Measurements from ENCODE around the gene FKRP. TPM values are rescaled to one million over a fixed set of nuclear protein-coding genes. Genes with fewer than 3 reads are reported as not detected.

Gene FKRP
- total and polyA plus RNA-seq, 12 donors, result 13.0 to 22.8 (median 19.7) TPM

DNA sequence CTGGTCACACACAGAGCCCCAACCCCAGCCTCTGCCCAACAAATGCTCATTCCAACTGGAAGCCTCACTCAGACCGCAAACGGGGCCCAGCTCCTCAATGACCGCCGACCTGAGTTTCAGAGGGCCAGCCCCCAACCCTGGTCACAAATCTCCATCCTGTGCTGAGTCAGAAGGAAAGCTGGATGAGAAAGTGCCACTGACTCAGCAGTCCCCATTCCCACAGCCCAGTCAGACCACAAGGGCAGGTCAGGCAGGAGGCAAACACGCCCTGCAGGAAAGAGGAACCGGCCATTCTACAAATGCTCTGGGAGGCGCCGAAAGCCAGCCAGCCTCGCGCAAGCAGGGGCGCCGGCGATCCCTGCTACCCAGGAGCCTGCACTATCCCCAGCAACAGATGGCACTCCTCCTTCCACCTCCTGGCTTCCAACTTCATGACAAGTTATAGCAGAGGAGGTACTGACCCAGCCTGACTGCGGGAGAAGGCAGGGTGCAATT, 14.8 kb upstream of the FKRP start:
- peaks cover 12 to 71% (median 37%) of the 10 kb centered on the region in 9 donors for H3K4me1 ChIP-seq
- TF ChIP-seq, protein P1, sequence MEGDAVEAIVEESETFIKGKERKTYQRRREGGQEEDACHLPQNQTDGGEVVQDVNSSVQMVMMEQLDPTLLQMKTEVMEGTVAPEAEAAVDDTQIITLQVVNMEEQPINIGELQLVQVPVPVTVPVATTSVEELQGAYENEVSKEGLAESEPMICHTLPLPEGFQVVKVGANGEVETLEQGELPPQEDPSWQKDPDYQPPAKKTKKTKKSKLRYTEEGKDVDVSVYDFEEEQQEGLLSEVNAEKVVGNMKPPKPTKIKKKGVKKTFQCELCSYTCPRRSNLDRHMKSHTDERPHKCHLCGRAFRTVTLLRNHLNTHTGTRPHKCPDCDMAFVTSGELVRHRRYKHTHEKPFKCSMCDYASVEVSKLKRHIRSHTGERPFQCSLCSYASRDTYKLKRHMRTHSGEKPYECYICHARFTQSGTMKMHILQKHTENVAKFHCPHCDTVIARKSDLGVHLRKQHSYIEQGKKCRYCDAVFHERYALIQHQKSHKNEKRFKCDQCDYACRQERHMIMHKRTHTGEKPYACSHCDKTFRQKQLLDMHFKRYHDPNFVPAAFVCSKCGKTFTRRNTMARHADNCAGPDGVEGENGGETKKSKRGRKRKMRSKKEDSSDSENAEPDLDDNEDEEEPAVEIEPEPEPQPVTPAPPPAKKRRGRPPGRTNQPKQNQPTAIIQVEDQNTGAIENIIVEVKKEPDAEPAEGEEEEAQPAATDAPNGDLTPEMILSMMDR (IDR thresholded peaks at IDR 0.05), result no peak
- peak overlapping the region in 1 of 10 donors; percentile 85 for H3K27ac ChIP-seq
- ATAC-seq, result peak in 1 of 8 donors; percentile 43
- WGBS, 2 donors, result 71 to 76% methylated on average over 14 of the region's 14 CpGs
- peaks cover 0 to 100% (median 79%) of the 10 kb centered on the region in 9 donors for H3K36me3 ChIP-seq
- intact Hi-C loops (cut with DNase I), result no loop called here
- peak overlapping the region in 1 of 10 donors; percentile 22 for H3K4me3 ChIP-seq
- H3K9me3 ChIP-seq, result no peaks in the 10 kb centered on the region
- no peak for DNase-seq
- H3K27me3 ChIP-seq, result no peaks in the 10 kb centered on the region

DNA sequence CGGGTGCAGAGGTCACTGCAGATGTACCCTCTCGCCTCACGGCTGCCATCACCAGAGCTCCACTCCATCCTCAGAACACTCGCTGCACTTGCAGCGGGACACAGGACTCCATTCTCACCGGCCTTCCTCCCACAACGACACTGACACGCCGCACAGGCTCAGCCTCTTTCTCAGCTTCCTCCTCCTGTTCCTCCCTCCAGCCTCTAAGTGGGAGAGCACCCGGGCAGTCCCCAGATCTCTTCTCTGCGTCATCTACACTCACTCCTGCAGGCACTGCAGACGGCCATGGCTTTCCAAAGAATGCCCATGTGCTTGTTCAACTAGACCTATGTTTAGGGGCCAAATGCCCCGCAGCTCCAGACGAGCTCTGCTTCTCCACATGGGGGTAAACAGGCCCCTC, 14.3 kb upstream of the FKRP start:
- DNase-seq, result no peak
- TF ChIP-seq, protein P1 (IDR thresholded peaks at IDR 0.05), result no peak
- Histone ChIP-seq H3K4me1 (peaks cover 11 to 76% (median 37%) of the 10 kb centered on the region in 9 donors), H3K4me3 (peak overlapping the region in 1 of 10 donors; percentile 22), H3K36me3 (peaks cover 0 to 100% (median 74%) of the 10 kb centered on the region in 9 donors), H3K9me3 (no peaks in the 10 kb centered on the region), H3K27me3 (no peaks in the 10 kb centered on the region), H3K27ac (peak overlapping the region in 1 of 10 donors; percentile 85)
- ATAC-seq, result no peak
- 77 to 81% methylated on average over 14 of the region's 14 CpGs for WGBS, 2 donors
- intact Hi-C loops (cut with DNase I), result no loop called here

DNA sequence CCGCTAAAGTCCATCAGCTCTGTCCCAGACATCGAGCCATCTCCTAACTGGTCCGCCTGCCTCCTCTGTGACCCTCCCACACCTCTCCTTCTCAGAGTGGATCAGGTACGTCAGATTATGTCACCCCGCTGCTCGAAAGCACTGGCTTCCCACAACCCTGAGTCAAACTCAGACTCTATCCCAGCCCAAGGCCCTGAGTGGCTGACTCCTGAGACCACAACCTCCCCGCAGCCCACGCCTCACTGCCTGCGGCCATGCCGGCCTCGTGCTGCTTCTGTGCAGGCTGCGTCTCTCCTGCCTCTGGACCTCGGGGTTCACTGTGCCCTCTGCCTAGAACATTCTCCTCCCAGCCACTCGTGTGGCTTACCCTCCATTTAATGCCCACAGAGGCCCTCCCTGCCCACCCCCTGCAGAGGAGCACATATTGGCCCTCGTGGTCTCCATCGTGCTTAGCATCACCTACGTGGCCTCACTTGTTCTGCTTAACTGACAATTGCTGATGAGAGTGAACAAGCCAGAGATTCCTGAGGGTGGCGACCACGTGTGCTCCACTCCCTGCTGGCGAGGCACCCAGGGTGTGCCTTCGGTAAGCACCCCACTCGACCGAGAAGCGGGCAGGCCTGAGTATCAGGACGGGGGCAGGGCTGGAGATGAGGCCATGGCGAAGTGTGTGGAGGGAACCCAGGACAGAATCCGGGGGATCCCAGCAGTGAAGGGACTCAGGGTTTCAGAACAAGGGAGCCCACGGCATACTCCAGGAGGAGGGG, 13.5 kb upstream of the FKRP start:
- Histone ChIP-seq H3K4me1 (peaks cover 13 to 84% (median 38%) of the 10 kb centered on the region in 9 donors), H3K27me3 (no peaks in the 10 kb centered on the region), H3K4me3 (peak overlapping the region in 1 of 10 donors; percentile 26), H3K36me3 (peaks cover 0 to 100% (median 66%) of the 10 kb centered on the region in 9 donors), H3K9me3 (no peaks in the 10 kb centered on the region), H3K27ac (peak overlapping the region in 1 of 10 donors; percentile 85)
- intact Hi-C loops (cut with DNase I), result no loop called here
- DNase-seq (no peak), ATAC-seq (no peak)
- TF ChIP-seq, protein P1 (IDR thresholded peaks at IDR 0.05), result no peak
- 84 to 89% methylated on average over 28 of the region's 28 CpGs for WGBS, 2 donors

DNA sequence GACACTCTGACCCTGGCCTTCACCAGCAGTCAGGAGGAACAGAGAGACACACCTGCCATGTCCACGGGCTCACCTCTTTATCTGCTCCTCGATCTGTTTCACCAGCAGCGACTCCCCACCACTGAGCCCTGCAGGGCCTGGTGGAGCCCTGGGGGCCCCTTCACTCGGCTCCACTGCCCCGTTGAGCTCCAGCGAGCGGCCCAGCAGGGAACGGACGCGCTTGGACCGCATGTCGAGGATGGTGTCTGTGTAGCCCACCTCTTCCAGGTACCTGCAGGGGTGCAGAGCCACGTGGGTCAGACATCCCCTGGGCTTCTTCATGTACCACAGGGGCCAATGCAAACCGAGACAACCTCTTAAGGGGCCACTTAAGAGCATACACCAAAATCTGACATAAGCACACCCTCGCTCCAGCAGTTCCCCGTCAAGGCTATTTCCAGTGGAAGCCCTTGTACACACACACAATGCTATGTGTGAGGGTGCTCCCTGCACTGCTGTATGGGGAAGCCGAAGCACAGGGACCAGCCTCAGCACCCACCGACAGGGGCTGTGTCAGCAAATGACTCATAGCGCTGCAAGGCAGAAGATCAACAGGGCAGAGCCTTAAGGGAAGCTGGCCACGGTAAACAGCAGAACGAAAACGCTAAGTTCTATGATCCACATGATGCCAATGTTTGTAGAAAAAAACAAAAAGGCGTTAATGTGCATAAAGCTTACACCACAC, 12.7 kb upstream of the FKRP start:
- Histone ChIP-seq H3K9me3 (no peaks in the 10 kb centered on the region), H3K27me3 (no peaks in the 10 kb centered on the region), H3K4me1 (peaks cover 17 to 87% (median 38%) of the 10 kb centered on the region in 9 donors), H3K27ac (peak overlapping the region in 1 of 10 donors; percentile 85), H3K36me3 (peaks cover 0 to 100% (median 59%) of the 10 kb centered on the region in 9 donors), H3K4me3 (peak overlapping the region in 1 of 10 donors; percentile 26)
- peak in 2 of 8 donors; percentile 19 to 25 for ATAC-seq
- no peak for DNase-seq
- intact Hi-C loops (cut with DNase I), result no loop called here
- TF ChIP-seq, protein P1 (IDR thresholded peaks at IDR 0.05), result no peak
- WGBS, 2 donors, result 87 to 89% methylated on average over 23 of the region's 23 CpGs
